Stomach (tissue), 19 donors: Measurements from ENCODE around the gene MCTP2. TPM values are rescaled to one million over a fixed set of nuclear protein-coding genes. Genes with fewer than 3 reads are reported as not detected.

Experiments
- DNase-seq, 2 donors: peaks; one replicate each; pipeline versions ENCODE4 v3.0.0 to v3.0.0-alpha.2; 2013 to 2019
- H3K27ac ChIP-seq, 5 donors: fragments of 200-600 bp in 4 of 5; sonication (generic) in 4 of 5; one replicate each; pipeline ENCODE4 v1.5.1; 2013 to 2019; ENCODE audit warnings: mild to moderate bottlenecking in 1 of 5, moderate library complexity in 1 of 5
- H3K27me3 ChIP-seq, 3 donors: fragments of 200-600 bp; sonication (generic); one replicate each; pipeline ENCODE4 v1.5.1; 2017 to 2019; ENCODE audit warnings: mixed run types in 1 of 3
- H3K36me3 ChIP-seq, 4 donors: fragments of 200-600 bp; sonication (generic); 1 replicate in 3 of 4; 2 replicates in 1 of 4; pipeline ENCODE4 v1.5.1; 2016 to 2019
- H3K4me1 ChIP-seq, 4 donors: fragments of 200-600 bp; sonication (generic); one replicate each; pipeline ENCODE4 v1.5.1; 2016 to 2019
- H3K4me3 ChIP-seq, 4 donors: fragments of 200-600 bp; sonication (generic) in 3 of 4; one replicate each; pipeline ENCODE4 v1.5.1; 2016 to 2019; ENCODE audit warnings: mild to moderate bottlenecking in 1 of 4
- H3K9me3 ChIP-seq, 4 donors: fragments of 200-600 bp; sonication (generic); one replicate each; pipeline ENCODE4 v1.5.1; 2016 to 2019
- EP300 ChIP-seq: sonication (generic); formaldehyde crosslinking; IDR thresholded peaks from one replicate; pipeline ENCODE4 v1.6.1; 2017; ENCODE audit warnings: antibody characterized with exemption
- POLR2A ChIP-seq, 4 donors: fragments of 450-650 bp; IDR thresholded peaks; one replicate each; pipeline ENCODE4 v1.6.1; 2016; ENCODE audit warnings: antibody characterized with exemption in 4 of 4, control low read depth in 2 of 4, mild to moderate bottlenecking in 1 of 4, moderate library complexity in 1 of 4
- POLR2AphosphoS5 ChIP-seq, 3 donors: sonication (generic); formaldehyde crosslinking; IDR thresholded peaks; one replicate each; pipeline ENCODE4 v1.6.1; 2016; ENCODE audit warnings: antibody characterized with exemption in 3 of 3
- WGBS, 5 donors: extraction: QIAGEN DNeasy Blood & Tissue Kit in 3 of 5; methylation state at CpG; one replicate each; pipeline versions ENCODE4 v1.1.5 to v1.1.7; 2013 to 2018; 5-methylcytosine and 5-hydroxymethylcytosine counted together
- intact Hi-C: fragments of 100-400 bp; cut with DNase I; formaldehyde crosslinking; loops from one replicate; pipeline ENCODE4 v1.15.1; 2023; ENCODE audit warnings: low total_unique reads
- long read RNA-seq, 10 donors: transcript quantifications; one replicate each; lab custom pipeline, GENCODE V29; 2026
- polyA plus RNA-seq, 3 donors: library from polyadenylated mRNA; stranded (reverse); fragments of 200-250 nt; gene quantifications; one replicate each; pipeline ENCODE4 v1.2.3, GENCODE V29; 2013
- total RNA-seq, 5 donors: library from RNA; depleted of rRNA; stranded (reverse); fragments of >200 nt; gene quantifications; one replicate each; pipeline versions ENCODE4 v1.1.0 to v1.2.3, GENCODE V29; 2014 to 2016
- TF ChIP-seq, protein P1 (sequence below), 7 experiments: fragments of 450-650 bp in 4 of 7; fragments of 200-600 bp in 3 of 7; sonication (generic) in 3 of 7; IDR thresholded peaks; one replicate each; pipeline ENCODE4 v1.5.1; 2016 to 2019; ENCODE audit warnings: antibody characterized with exemption in 7 of 7, control low read depth in 2 of 7, mild to moderate bottlenecking in 1 of 7
- donor health status: healthy with polysubstance abuse.
- donor health status: Bipolar disorder and iron deficiency.
- donor health status: healthy.

Gene MCTP2
- total RNA-seq (10 to 100 TPM in 4 of 5 donors, 1 to 10 TPM in 1; 7.1 to 62.4 (median 34.8) TPM), polyA plus RNA-seq (1 to 10 TPM; 2.8 to 5.9 (median 5.8) TPM)
- long read RNA-seq, donor 1: 0 reads
- long read RNA-seq, donor 2: 0 reads
- long read RNA-seq, donor 3: 0 reads
- long read RNA-seq, donor 4: 0 reads
- long read RNA-seq, donor 5: 0 reads
- long read RNA-seq, donor 6, partial matches to known transcripts: 0 of 1 reads
- long read RNA-seq, donor 6, other reads (novel, unspliced or antisense): 0 of 1 reads
- long read RNA-seq, donor 7: 0 reads
- long read RNA-seq, donor 8: 0 reads
- long read RNA-seq, donor 9: 0 reads
- long read RNA-seq, donor 10: 0 reads

DNA sequence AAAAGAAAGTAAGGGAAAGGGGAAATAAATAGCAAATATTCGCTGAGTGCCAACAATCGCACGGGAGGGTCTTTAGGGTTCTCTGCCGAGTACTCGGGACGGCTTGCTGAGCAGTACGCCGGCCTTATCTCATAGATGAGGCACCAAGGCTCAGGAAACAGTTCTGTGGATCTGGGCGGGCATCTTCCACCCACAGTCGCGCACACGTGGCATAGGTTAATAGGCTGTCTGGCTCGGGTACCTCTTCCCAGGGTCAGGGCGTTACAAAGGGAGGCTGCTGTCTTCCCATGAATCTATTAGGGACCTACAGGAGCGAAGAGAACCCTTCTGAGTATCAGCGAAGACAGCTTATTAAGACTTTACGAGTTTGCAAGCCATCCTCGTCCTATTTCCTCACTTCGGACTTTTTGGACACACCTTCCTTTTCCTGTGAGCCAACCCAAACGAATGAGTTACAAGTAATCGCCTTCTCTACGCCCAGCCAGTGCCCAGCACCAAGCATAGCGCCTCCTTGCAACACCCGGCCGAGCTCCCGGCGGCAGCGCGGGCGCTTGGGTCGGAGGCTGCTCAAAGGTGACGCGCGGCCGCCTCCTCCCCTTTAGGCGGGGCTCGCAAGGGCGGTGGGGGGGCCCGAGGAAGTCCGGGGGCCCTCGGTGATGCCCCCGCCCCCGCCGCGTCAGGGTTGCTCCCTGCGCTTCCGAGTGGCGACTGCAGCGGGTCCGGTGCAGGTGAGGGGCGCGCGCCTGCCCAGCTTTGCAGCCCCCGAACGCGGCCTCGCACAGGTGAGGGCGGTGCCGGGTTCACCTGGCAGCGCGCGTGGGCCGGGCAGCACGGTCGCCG is at the start of gene MCTP2:
Gene MCTP2 (plus strand): TSS at position 679 of the 840 bp plus-strand sequence. CDS start 66,705 bp downstream, outside the sequence.
- intact Hi-C loops: no loop called here
- DNase-seq: peak; percentile 89 to 95
- peaks cover 0 to 45% (median 21%) of the 10 kb centered on the region in 4 donors for H3K4me1 ChIP-seq
- WGBS, 5 donors: 0 to 1% (median 1%) methylated on average over 38 to 66 of the region's 66 CpGs
- TF ChIP-seq POLR2AphosphoS5 (IDR thresholded peaks at IDR 0.05) (peak in 2 of 3 donors; percentile 78 to 85), EP300 (no peak)
- no peaks in the 10 kb centered on the region for H3K9me3 ChIP-seq
- H3K36me3 ChIP-seq: no peaks in the 10 kb centered on the region
- peak within 1 kb of the TSS; percentile 78 to 91 (median 85) for H3K27ac ChIP-seq
- H3K27me3 ChIP-seq: no peaks in the 10 kb centered on the region
- peak within 1 kb of the TSS; percentile 61 to 71 (median 64) for H3K4me3 ChIP-seq

GRCh38 chr15:94182883-94183282 is 48.5 kb upstream of the MCTP2 start:
- TF ChIP-seq POLR2AphosphoS5 (IDR thresholded peaks at IDR 0.05) (no peak), POLR2A (IDR thresholded peaks at IDR 0.05) (no peak), EP300 (no peak)
- TF ChIP-seq, protein P1, sequence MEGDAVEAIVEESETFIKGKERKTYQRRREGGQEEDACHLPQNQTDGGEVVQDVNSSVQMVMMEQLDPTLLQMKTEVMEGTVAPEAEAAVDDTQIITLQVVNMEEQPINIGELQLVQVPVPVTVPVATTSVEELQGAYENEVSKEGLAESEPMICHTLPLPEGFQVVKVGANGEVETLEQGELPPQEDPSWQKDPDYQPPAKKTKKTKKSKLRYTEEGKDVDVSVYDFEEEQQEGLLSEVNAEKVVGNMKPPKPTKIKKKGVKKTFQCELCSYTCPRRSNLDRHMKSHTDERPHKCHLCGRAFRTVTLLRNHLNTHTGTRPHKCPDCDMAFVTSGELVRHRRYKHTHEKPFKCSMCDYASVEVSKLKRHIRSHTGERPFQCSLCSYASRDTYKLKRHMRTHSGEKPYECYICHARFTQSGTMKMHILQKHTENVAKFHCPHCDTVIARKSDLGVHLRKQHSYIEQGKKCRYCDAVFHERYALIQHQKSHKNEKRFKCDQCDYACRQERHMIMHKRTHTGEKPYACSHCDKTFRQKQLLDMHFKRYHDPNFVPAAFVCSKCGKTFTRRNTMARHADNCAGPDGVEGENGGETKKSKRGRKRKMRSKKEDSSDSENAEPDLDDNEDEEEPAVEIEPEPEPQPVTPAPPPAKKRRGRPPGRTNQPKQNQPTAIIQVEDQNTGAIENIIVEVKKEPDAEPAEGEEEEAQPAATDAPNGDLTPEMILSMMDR (IDR thresholded peaks at IDR 0.05): no peak
- no peak for DNase-seq
- H3K27ac ChIP-seq: no peak overlapping the region
- no peaks in the 10 kb centered on the region for H3K9me3 ChIP-seq
- WGBS, 5 donors: 76 to 84% (median 79%) methylated on average over 4 of the region's 4 CpGs
- intact Hi-C loops: no loop called here
- H3K4me1 ChIP-seq: no peaks in the 10 kb centered on the region
- H3K27me3 ChIP-seq: no peaks in the 10 kb centered on the region
- H3K36me3 ChIP-seq: no peaks in the 10 kb centered on the region
- H3K4me3 ChIP-seq: no peak overlapping the region

GRCh38 chr15:94185547-94186236 is 45.7 kb upstream of the MCTP2 start:
- Histone ChIP-seq H3K27me3 (no peaks in the 10 kb centered on the region), H3K4me3 (no peak overlapping the region), H3K9me3 (no peaks in the 10 kb centered on the region), H3K4me1 (no peaks in the 10 kb centered on the region), H3K36me3 (no peaks in the 10 kb centered on the region), H3K27ac (no peak overlapping the region)
- DNase-seq: no peak
- TF ChIP-seq, protein P1 (IDR thresholded peaks at IDR 0.05): no peak
- TF ChIP-seq EP300 (no peak), POLR2A (IDR thresholded peaks at IDR 0.05) (no peak), POLR2AphosphoS5 (IDR thresholded peaks at IDR 0.05) (no peak)
- intact Hi-C loops: no loop called here
- WGBS, 5 donors: 76 to 93% (median 86%) methylated on average over 9 of the region's 9 CpGs

DNA sequence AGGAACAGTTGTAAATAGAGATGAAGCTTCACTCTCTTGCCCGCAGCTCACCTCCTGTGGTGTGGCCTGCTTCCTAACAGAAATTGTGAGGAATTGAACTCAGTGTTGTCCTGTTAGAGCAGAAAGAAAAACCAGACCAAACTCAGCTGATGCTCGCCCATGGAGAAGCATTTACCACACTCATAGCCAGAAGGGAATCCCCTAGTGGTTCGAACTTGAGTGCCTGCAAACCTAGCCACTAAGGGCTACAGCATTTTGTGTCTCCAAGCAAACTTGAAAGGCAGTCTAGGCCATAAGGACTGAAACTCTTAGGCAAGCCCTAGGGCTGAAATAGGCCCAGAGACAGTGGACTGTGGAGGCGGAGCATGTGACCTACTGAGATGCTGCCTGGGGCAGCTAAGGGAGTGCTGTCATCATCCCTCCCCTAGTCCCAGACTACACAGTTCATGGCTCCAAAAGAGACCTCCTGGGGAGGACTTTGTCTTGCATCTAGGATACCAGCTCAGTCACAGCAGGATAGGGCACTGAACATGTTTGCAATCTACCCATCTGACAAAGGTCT is 44.5 kb upstream of the MCTP2 start:
- no peak overlapping the region for H3K4me3 ChIP-seq
- WGBS, 5 donors: 81 to 94% (median 88%) methylated on average over 4 of the region's 4 CpGs
- H3K27me3 ChIP-seq: no peaks in the 10 kb centered on the region
- no peak for DNase-seq
- no peak overlapping the region for H3K27ac ChIP-seq
- no peaks in the 10 kb centered on the region for H3K9me3 ChIP-seq
- TF ChIP-seq EP300 (no peak), POLR2AphosphoS5 (IDR thresholded peaks at IDR 0.05) (no peak), POLR2A (IDR thresholded peaks at IDR 0.05) (no peak)
- TF ChIP-seq, protein P1 (IDR thresholded peaks at IDR 0.05): no peak
- intact Hi-C loops: no loop called here
- no peaks in the 10 kb centered on the region for H3K36me3 ChIP-seq
- H3K4me1 ChIP-seq: no peaks in the 10 kb centered on the region
